Hematopoietic multipotent progenitor cell treated with erythropoietin and hydrocortisone succinate and interleukin-3 and kit ligand, for 4 days (in vitro differentiated cells): ENCODE data around the gene AGXT.
A peak's percentile ranks its signal among the peaks of the same experiment; 100 is the strongest.

Experiments used
- DNase-seq: peaks from one replicate; pipeline ENCODE4 v3.0.0-alpha.2; 2015

The AGXT gene

GRCh38 chr2:240899468-240899865 lies 30.8 kb downstream of the AGXT start:
- DNase-seq: no peak

- DNase-seq: no peak
These were observed 31.7 kb downstream of the AGXT start for GRCh38 chr2:240900141-240900860.

DNA sequence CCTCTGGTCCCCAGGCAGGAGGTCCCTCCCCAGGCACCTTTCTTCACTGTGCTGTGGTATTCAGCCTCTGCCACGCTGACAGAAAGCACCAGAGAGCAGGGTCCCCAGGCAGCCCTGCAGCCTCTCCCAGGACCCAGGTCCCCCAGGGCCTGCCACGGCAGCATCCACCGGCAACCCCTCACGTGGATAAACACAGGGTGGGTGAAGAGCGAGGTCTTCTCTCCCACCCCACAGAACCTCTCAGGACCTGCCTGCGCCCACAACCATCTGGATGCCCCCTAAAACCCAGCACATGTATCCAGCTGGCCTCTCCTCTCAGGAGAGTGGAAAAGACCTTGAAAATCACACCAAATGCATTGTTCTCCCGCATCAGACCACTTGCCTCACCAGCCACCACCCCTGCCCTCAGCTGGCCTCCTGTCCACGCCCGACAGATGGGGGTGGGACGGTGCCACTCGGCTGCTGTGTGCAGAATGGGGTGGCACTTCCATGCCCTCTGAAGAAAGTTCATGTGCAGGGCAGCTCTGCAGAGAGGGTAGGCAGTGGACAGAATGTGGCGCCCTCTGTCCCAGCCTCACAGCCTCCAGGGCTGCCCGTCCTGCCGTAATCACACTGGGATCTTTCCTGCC lies 33.5 kb downstream of the AGXT start:
- DNase-seq: no peak

GRCh38 chr2:240902615-240903041 lies 34.0 kb downstream of the AGXT start:
- DNase-seq: no peak

DNA sequence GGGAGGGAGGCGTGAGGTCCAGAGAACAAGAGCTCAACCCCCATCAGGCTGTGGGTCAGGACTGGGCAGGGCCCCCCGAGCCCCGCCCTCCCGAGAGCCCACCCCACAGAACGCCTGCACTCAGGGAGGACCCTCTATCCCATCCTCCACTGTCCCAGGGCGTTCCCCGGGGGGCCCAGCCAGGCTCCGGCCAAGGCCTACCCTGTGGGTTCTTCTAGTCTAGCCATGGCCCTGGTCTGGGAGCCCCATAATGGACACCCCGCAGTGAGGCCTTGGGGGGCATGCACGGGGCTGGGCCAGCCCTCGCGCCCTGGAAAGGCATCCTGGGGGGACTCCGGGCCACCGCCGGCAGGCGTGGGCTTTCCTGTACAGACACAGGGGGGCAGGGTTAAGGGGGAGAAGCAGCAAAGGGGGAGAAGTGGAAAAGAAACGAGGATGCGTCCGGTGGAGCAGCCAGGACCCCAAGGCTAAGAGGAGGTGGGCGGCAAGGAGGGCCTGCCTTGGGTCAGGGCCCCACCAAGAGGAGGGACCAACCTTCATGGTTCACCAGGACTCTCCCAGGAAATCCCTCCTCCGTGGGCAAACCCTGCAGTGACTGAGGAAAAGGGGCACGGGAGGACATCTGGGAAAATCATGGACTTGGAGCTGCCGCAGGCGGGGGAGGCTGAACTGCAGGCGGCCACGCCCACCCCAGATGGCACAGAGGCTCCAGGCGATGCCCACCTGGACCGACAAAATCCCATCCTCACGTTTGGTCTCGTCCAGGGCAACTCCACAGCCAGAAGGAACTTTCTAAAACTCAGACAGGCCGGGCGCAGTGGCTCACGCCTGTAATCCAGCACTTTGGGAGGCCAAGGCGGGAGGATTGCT lies 34.8 kb downstream of the AGXT start:
- no peak for DNase-seq

- DNase-seq: no peak
These were observed 35.9 kb downstream of the AGXT start for GRCh38 chr2:240904216-240905175.

DNA sequence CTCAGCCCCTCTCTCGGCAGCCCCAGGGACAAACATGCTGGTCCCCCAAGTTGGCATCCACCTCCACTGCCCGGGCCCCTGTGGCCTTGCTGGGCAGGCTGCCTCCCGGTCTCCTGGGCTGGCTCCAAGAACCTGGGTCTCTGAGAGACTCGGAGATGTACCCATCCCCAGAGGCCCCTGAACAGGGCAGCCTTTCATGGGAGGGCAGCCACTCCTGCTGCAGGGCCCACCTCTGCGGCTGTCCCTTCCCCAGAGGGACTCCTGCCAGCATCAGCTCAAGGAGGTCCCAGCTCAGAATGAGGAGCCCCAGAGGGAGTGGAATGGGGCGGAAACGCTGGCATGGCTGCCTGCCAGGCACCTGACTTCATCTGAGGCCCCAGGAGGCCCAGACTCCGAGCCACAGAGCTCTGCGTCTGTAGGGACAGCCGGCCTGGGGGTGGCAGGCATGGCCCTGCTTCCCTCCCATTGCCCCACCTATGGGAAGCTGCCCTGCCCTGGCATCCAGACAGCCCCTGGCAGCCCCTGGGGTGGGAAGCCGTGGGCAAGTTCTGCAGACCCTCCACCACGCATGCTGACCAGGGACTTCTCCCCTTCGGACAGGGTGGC lies 36.7 kb downstream of the AGXT start:
- peak; percentile 22 for DNase-seq

GRCh38 chr2:240906141-240906910 lies 37.7 kb downstream of the AGXT start, which contains the start of gene CROCC2:
Gene CROCC2 (plus strand): TSS chr2:240906336. CDS start chr2:240906514, 178 bp downstream.
- DNase-seq: no peak

- DNase-seq: no peak
These were observed 38.4 kb downstream of the AGXT start for GRCh38 chr2:240906911-240907590.

- no peak for DNase-seq
These were observed 40.8 kb downstream of the AGXT start for GRCh38 chr2:240909216-240909974.

DNA sequence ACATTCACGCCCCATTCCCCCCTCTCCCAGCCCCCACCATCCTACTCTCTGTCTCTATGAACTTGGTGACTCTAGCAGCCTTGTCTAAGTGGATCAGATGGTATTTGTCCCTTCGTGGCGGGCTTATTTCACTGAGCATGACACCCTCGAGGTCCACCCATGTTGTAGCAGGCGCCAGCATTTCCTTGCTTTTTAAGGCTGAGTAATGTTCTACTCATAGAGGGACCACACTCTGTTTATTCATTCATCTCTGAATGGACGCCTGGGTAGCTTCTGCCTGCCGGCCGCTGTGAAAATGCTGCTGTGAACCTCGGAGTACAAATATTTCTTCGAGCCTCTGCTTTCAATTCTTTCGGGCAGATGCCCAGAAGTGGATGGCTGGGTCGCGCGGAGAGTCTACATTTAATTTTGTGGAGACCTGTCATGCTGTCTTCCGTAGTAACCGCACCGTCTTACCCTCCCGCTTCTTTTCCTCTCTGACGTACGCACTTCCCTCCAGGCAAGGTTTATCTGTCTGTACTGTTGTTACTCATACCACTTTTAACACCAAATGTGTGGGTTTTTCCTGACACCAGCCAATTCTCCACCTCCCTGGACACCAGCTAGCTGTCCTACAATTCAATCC lies 43.1 kb downstream of the AGXT start:
- no peak for DNase-seq

DNA sequence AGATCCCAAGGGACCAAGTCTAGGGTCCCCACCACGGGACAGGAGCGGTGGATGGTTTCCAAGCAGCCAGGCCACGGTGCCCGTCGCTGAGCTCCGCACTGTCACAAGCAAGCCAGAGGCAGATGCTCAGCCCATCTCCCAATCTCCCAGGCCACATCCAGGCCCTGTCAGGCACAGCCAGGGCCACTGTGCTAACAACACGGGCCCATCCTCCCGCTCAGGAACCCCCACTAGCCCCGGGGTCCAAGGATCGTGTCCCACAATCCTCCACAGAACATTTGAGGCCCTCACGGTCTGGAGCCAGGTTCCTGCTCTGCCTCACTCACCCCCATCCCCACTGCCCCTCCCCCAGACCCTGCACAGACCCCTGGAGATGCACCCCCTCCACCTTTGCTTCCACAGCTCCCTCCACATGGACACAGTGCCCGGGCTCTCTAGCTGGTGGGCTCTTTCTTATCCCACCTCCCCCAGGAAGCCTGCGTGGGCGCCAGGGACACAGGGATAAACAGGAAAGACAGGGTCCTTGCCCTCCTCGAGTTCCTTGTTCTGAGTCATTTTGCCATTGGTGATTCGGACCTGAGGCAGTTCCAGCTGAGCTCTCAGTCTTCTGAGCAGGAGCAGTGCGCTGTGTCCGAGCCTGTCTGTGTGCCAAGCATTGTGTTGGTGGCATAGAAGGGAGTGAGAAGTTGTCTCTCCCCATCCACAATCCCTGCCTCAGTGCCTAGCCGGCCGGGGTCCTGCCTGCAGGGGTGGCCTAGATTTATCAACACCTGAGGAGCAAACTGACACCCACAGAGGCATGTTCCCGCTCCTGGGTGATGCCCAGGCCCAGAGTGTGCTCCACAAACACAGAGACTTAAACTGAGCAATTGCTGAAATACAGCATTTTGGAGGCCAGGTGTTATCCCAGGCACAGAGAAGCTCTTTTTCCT lies 44.5 kb downstream of the AGXT start:
- DNase-seq: no peak

DNA sequence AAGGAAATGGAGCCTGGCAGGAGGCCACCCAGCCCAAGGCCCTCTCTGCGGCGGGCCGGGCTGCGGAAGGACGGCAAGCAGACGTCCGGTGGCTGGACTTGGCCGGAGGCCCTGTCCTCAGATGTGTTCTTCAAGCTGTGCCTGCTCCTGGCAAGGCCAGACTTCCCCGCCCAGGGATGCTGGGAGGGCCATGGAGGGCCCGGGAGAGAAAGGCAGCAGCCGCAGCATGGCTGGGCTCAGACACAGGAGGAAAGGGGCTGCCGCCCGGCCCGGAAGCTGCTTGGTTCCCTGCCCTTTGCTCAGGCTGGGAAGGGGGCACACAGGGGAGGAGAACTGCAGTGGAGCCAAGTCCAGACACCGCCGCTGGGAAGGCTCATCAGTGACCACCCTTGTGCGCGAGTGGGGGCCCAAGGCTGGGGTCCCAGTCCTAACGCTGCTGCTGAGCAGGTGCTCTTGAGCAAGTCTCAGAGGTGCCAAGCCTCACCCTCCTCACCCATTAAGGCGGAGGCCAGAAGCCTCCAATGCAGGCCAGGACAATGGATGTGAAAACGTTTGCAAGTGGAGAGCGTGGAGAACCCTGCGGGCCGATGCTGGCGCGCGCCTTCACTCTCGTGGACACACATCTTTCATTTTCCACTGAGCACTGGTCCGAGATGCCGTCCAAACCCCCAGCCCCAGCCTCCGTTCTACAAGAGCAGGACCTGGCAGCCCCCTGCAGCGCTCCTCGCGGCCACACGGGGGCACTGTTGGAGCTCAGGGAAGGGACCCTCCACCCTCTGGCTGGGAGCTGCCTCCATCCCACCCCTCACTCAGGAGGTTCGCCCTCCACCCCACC lies 45.4 kb downstream of the AGXT start:
- peak; percentile 63 for DNase-seq

GRCh38 chr2:240914645-240915525 lies 46.3 kb downstream of the AGXT start:
- no peak for DNase-seq

DNA sequence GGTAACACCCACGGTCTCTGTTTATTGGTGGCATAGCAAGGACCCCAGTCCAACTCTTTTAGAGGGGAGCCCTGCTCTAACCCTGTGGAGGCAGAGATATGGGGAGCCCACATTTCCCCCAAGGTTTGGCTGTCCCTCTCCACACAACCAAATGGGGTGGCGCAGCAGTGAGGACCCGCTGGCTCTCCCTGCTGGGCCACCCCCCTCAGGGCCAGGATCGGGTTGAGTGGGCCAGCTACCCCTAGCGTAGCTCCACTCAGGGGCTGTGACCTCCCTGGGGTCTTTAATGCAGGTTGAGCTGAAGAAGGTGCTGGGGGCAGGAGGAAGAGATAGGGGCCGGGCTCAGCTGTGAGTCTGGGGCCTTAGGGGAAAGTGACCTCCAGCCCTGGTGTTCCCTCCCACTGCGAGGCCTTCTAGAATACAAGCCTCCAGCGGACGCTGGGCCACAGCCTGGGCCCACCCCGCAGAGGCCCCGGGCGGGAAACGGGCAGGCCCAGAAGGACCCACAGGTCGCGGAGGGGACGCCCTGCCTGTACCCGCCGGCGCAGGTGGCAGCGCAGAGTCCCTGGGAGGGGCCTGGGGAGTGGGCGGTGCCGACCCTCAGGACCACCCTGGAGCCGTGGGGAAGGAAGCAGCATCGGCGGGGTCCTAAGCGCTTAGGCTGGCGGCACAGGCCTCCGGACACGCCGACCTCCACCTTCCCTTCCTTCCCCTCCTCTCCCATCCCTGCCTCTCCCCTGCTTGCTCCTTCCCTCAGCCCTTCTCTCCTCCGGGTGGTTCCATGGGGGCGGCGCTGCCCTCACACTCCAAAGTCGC lies 47.1 kb downstream of the AGXT start:
- no peak for DNase-seq
